ENCODE measurements around the gene CBY1. TPM values are rescaled to one million over a fixed set of nuclear protein-coding genes. Genes with fewer than 3 reads are reported as not detected.

Gene CBY1
- polyA plus RNA-seq, 1 donor: 34.4 TPM

GRCh38 chr22:38700789-38701628 is 44.6 kb downstream of the CBY1 start, which contains the start of gene JOSD1:
Gene JOSD1 (minus strand): TSS chr22:38700943. CDS start chr22:38699987, 956 bp downstream.
- peak; percentile 95 for DNase-seq

DNA sequence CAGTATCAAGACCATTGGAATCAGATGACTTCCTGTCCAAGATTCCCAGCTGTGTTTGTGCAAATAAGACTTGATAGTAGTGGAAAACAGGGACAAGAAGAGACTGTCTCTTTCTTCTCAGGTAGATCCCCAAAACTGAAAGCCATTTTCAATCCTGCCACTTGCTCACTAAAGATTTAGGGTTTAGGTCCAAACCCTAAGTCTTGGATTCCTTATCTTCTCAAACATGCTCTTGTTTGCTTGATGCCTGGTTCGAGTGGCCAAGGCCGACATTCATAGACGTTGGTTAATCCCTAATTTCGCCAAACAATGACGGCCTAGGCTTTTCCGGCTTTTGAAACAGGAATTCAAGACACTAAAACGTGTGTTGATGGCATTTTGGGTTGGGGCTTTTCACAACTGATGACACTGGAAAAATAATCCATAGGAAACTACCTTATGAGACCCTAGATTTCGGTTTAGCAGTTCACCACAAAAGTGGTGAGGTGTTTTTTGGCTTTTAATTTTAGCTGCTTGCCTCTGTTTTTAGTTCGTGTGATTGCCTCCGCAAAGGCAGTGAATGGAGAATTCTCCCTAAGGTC is 48.3 kb downstream of the CBY1 start:
- no peak for DNase-seq

DNA sequence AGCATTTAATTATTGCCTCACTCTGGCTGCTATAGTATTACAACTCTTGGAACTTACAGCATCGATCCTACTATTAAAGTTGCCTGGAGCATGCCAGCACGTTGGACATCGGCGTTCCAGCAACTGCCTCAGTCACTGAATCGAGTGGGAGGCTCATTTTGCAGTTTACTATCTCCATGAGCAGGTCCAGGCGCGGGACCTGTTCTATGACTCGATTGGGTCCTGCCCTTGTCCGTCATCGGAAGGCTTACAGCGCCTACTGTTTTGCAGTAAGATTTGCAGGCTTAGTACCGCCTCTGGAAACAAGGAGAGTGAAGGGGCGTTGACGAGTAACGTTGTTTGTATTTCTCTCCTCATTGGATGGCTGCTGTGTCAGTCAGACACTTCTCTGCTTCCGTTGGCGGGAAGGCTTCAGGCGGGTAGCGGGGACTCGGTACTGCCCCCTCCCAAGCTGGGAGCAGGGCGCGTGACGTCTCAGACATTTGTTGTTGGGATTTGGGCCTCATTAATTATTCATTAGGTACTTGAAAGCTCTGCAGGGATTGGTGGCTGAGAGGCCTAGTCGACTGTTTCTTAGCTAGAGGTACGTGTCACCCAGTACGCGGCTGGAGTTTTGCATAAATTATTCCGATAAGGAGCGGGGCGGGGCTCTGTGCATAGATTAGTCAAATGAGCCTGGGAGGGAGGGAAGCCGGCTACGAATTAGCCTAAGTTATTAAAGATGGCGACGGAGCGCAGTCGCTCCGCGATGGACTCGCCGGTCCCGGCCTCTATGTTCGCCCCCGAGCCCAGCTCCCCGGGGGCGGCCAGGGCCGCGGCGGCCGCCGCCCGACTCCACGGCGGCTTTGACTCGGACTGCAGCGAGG is 49.0 kb downstream of the CBY1 start, which contains the start of gene GTPBP1:
TSS of gene GTPBP1 (plus strand) at position 710 of the 866 bp plus-strand sequence. CDS start at position 722, 12 bp downstream.
- peak; percentile 100 for DNase-seq

- peak; percentile 48 for DNase-seq
These were observed 49.9 kb downstream of the CBY1 start for GRCh38 chr22:38706101-38706900.

DNA sequence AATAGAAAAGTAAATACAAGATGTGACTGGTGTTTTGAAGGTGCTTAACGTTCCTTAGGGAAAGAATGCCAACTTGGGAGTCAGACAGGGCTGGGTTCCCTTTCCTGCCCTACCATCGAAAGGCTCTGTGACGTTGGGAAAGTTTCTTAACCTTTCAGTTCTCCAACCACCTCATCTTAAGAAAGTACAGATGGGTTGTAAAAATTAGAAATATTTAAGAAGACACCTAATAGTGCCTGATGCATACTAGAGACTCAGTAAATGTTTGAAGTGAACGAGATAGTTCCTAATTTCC is 50.4 kb downstream of the CBY1 start:
- no peak for DNase-seq

GRCh38 chr22:38707346-38707745 is 50.9 kb downstream of the CBY1 start:
- DNase-seq: no peak

DNA sequence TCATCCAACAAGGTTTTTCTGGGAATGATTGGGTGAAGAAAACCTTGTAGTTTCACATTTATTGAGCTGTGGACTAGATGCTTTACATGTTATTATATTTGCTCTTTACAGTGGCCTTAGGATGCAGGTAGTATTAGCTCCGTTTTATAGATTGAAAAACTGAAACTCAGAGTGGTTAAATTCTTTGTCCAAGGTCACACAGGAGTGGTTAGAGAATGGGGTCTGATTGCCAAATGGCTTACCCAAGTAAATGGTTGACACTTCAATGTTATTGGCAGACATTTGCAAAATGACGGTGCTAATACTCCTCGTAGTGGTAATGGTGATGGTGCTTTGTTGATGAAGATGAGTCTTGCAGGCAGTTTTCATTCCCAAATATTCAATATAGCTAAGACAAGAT is 51.5 kb downstream of the CBY1 start:
- no peak for DNase-seq

DNA sequence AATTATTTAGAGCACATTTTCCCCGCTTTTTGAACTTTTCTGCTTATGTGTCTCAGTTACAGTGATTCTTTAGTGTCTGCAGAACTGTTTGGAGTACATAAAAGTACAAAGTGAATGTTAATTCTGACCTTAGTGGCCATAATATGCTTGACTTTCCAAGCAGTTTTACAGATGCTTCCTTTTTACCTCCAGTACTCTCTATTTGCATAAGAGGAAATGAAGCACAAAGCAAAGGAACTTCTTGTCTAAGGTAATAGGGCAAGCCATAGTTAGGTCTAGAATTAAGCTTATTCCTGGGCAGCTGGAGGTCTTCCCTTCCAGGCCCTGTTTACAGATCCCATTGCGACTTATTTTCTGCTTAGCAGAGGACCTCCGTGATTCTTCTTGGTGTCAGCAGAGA is 52.9 kb downstream of the CBY1 start:
- DNase-seq: no peak

DNA sequence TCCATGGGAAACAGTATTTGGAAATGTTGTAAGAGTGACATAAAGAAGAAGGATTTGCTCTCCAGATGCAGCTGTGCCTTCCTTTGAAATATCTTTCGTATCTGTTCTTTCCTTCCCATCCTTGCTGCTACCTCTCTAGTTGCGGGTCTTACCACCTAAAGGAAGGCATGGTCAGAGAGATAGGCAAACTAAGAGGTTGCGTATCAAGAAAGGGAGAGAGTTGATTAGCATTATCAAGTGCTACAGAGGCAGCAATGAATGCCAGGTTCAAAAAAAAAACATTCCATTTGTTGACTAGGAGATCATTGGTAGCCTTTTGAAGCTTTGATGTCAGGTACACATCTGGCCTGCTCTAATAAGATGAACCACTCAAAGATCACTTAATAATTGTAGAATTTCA is 53.9 kb downstream of the CBY1 start:
- no peak for DNase-seq

- no peak for DNase-seq
These were observed 54.4 kb downstream of the CBY1 start for GRCh38 chr22:38710866-38711265.

GRCh38 chr22:38712486-38713207 is 56.2 kb downstream of the CBY1 start:
- no peak for DNase-seq

DNA sequence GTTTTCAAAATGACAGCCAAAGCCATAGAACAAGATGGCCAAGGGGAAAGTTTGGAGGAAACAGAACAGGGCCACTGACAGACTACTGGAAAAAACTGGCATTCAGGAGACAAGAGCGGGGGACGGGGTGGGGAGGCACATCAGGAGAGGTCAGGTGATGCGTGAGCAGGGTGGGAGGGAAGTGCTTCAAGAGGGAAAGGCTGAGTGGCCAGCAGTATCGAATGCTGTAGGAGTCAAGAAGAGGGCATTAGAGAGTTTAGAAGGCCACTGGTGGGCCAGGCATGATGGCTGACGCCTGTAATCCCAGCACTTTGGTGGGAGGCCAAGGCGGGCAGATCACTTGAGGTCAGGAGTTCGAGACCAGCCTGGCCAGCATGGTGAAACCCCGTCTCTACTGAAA is 57.5 kb downstream of the CBY1 start:
- DNase-seq: no peak

GRCh38 chr22:38715176-38715764 is 58.8 kb downstream of the CBY1 start:
- no peak for DNase-seq

- no peak for DNase-seq
These were observed 59.4 kb downstream of the CBY1 start for GRCh38 chr22:38715852-38716251.

DNA sequence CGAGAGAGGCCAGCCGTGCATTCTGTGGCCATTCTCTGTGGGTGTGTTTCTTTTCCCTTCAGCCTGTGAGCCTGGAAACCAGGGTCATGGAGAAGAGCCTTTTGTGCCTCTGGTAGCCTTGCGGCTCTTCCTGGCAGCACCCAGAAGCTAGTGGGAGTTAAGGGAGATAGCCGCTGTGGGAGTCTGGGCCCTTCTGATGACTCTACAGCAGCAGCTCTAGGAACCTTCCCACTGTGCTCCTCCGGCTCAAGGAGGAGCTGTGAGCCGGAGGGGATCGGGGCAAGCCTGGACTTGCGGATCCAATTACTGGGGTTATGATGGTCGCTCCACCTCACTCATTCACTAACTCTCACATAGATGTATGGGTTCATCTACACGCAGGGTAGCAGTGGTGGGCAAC is 59.8 kb downstream of the CBY1 start:
- DNase-seq: no peak

DNA sequence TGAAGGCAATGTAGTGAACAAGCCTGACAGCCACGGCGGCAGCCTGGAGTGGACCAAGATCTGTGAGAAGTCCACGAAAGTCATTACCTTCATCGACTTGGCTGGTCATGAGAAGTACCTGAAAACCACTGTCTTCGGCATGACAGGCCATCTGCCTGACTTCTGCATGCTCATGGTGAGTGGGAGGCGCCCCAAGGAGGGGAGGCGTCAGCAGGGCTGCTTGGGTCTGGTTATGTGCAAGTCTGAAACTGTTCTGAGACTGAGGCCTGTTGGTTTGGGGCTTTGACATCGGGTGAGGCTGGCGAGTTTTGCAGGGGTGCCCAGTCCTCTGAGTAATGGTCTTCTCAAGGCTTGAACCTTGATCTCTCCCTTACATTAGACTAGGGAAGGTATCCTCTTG is 60.4 kb downstream of the CBY1 start:
- DNase-seq: no peak

- DNase-seq: no peak
These were observed 60.8 kb downstream of the CBY1 start for GRCh38 chr22:38717244-38717643.

DNA sequence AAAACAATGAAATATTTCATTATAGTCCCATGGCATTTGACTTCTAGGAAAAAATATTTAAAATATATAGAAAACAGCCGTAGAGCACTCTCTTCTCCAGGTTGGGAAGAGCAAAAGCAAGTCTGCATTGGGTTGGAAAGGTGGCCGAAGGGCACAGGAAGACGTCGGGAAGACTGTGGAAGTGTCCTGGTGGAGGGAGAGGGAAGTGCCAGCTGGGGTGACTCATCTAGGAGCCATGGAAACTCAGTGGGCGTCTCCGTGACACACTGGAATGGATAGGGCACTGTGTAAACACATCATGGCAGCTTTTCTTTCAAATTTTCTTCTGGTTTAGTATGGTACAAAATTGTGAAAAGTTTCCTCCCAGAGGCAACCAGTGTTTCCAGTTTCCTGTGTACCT is 62.0 kb downstream of the CBY1 start:
- DNase-seq: no peak

DNA sequence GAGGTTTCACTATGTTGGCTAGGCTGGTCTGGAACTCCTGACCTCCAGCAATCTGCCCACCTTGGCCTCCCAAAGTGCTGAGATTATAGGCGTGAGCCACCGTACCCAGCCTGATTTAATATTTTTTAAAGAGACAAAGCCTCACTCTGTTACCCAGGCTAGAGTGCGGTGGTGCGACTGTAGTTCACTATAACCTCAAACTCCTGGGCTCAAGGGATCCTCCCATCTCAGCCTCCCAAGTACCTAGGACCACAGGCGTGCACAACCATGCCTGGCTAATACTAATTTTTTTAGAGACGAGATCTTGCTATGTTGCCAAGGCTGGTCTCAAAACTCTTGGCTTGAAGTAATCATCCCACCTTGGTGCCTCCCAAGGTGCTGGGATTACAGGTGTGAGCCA is 62.8 kb downstream of the CBY1 start:
- no peak for DNase-seq

DNA sequence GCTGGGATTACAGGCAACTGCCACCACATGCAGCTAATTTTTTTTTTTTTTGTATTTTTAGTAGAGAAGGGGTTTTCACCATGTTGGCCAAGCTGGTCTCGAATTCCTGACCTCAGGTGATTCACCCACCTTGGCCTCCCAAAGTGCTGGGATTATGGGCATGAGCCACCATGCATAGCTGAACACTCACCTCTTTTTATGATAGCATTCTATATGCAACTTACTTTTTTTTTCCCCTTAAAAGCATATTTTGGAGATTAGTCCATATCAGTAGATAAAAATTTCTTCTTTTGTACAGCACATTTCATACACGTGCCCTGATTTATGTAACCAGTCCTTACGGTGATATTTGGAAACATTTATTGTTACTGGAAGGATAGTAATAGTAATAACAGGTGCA is 63.9 kb downstream of the CBY1 start:
- no peak for DNase-seq

GRCh38 chr22:38721551-38721950 is 65.1 kb downstream of the CBY1 start:
- DNase-seq: no peak
